ENCODE measurements around the gene CRELD2. TPM values are rescaled to one million over a fixed set of nuclear protein-coding genes. Genes with fewer than 3 reads are reported as not detected.

Gene CRELD2
- total RNA-seq, 2 experiments from 2014 or later: 32.6 to 34.8 TPM

GRCh38 chr22:49928555-49929210 lies 10.2 kb downstream of the CRELD2 start:
- H3K4me3 Mint-ChIP-seq: no peak overlapping the region
- no peaks in the 10 kb centered on the region for H3K27me3 Mint-ChIP-seq
- no peak for DNase-seq
- H3K27ac Mint-ChIP-seq: no peak overlapping the region
- peaks cover 38% of the 10 kb centered on the region for H3K4me1 Mint-ChIP-seq
- no peaks in the 10 kb centered on the region for H3K9me3 Mint-ChIP-seq
- peaks cover 18% of the 10 kb centered on the region for H3K36me3 Mint-ChIP-seq

- Mint-ChIP-seq H3K27ac (no peak overlapping the region), H3K36me3 (peaks cover 15% of the 10 kb centered on the region), H3K9me3 (no peaks in the 10 kb centered on the region), H3K4me1 (peaks cover 38% of the 10 kb centered on the region), H3K27me3 (no peaks in the 10 kb centered on the region), H3K4me3 (no peak overlapping the region)
- peak; percentile 88 for DNase-seq
Measured at GRCh38 chr22:49929211-49929979, 11.0 kb downstream of the CRELD2 start.

- no peak overlapping the region for H3K27ac Mint-ChIP-seq
- H3K4me3 Mint-ChIP-seq: peak overlapping the region; percentile 18
- no peak for DNase-seq
- H3K9me3 Mint-ChIP-seq: no peaks in the 10 kb centered on the region
- H3K4me1 Mint-ChIP-seq: peaks cover 37% of the 10 kb centered on the region
- H3K36me3 Mint-ChIP-seq: peaks cover 14% of the 10 kb centered on the region
- H3K27me3 Mint-ChIP-seq: no peaks in the 10 kb centered on the region
Measured at GRCh38 chr22:49929994-49930575, 11.7 kb downstream of the CRELD2 start.

GRCh38 chr22:49930596-49931412 lies 12.4 kb downstream of the CRELD2 start:
- peak; percentile 57 for DNase-seq
- no peak overlapping the region for H3K27ac Mint-ChIP-seq
- no peak overlapping the region for H3K4me3 Mint-ChIP-seq
- H3K27me3 Mint-ChIP-seq: no peaks in the 10 kb centered on the region
- H3K4me1 Mint-ChIP-seq: peaks cover 31% of the 10 kb centered on the region
- H3K9me3 Mint-ChIP-seq: no peaks in the 10 kb centered on the region
- peaks cover 7% of the 10 kb centered on the region for H3K36me3 Mint-ChIP-seq

GRCh38 chr22:49933236-49934159 lies 15.1 kb downstream of the CRELD2 start:
- no peak for DNase-seq
- Mint-ChIP-seq H3K27ac (peak overlapping the region; percentile 37), H3K27me3 (no peaks in the 10 kb centered on the region), H3K4me1 (peaks cover 28% of the 10 kb centered on the region), H3K4me3 (peak overlapping the region; percentile 29), H3K36me3 (peaks cover 1% of the 10 kb centered on the region), H3K9me3 (no peaks in the 10 kb centered on the region)

GRCh38 chr22:49934160-49934890 lies 15.9 kb downstream of the CRELD2 start:
- Mint-ChIP-seq H3K27ac (peak overlapping the region; percentile 25), H3K4me3 (peak overlapping the region; percentile 70)
- DNase-seq: no peak

GRCh38 chr22:49934891-49935557 lies 16.6 kb downstream of the CRELD2 start:
- H3K4me1 Mint-ChIP-seq: peaks cover 25% of the 10 kb centered on the region
- DNase-seq: peak; percentile 90
- no peaks in the 10 kb centered on the region for H3K27me3 Mint-ChIP-seq
- peak overlapping the region; percentile 70 for H3K4me3 Mint-ChIP-seq
- H3K36me3 Mint-ChIP-seq: peaks cover 1% of the 10 kb centered on the region
- H3K27ac Mint-ChIP-seq: no peak overlapping the region
- H3K9me3 Mint-ChIP-seq: no peaks in the 10 kb centered on the region

More at GRCh38 chr22:49934160-49934890, 15.9 kb downstream of the CRELD2 start:
- H3K9me3 Mint-ChIP-seq: no peaks in the 10 kb centered on the region
- peaks cover 1% of the 10 kb centered on the region for H3K36me3 Mint-ChIP-seq
- H3K27me3 Mint-ChIP-seq: no peaks in the 10 kb centered on the region
- H3K4me1 Mint-ChIP-seq: peaks cover 28% of the 10 kb centered on the region

- Mint-ChIP-seq H3K4me3 (peak overlapping the region; percentile 51), H3K4me1 (peaks cover 24% of the 10 kb centered on the region), H3K9me3 (no peaks in the 10 kb centered on the region), H3K27me3 (no peaks in the 10 kb centered on the region), H3K36me3 (peaks cover 1% of the 10 kb centered on the region), H3K27ac (peak overlapping the region; percentile 58)
- DNase-seq: no peak
Measured at GRCh38 chr22:49935561-49935960, 17.1 kb downstream of the CRELD2 start.

GRCh38 chr22:49936018-49936972 lies 17.9 kb downstream of the CRELD2 start:
- DNase-seq: peak; percentile 99
- peaks cover 4% of the 10 kb centered on the region for H3K36me3 Mint-ChIP-seq
- peak overlapping the region; percentile 85 for H3K27ac Mint-ChIP-seq

GRCh38 chr22:49936973-49937757 lies 18.7 kb downstream of the CRELD2 start:
- peak overlapping the region; percentile 85 for H3K27ac Mint-ChIP-seq
- peaks cover 3% of the 10 kb centered on the region for H3K9me3 Mint-ChIP-seq
- peaks cover 17% of the 10 kb centered on the region for H3K4me1 Mint-ChIP-seq
- peaks cover 4% of the 10 kb centered on the region for H3K36me3 Mint-ChIP-seq
- DNase-seq: no peak
- peak overlapping the region; percentile 63 for H3K4me3 Mint-ChIP-seq
- no peaks in the 10 kb centered on the region for H3K27me3 Mint-ChIP-seq

More at GRCh38 chr22:49936018-49936972, 17.9 kb downstream of the CRELD2 start:
- peaks cover 21% of the 10 kb centered on the region for H3K4me1 Mint-ChIP-seq
- no peaks in the 10 kb centered on the region for H3K27me3 Mint-ChIP-seq
- H3K4me3 Mint-ChIP-seq: peak overlapping the region; percentile 63
- peaks cover 3% of the 10 kb centered on the region for H3K9me3 Mint-ChIP-seq

- no peaks in the 10 kb centered on the region for H3K27me3 Mint-ChIP-seq
- no peak overlapping the region for H3K27ac Mint-ChIP-seq
Measured at GRCh38 chr22:49937758-49938564, 19.5 kb downstream of the CRELD2 start.

More at GRCh38 chr22:49937758-49938564, 19.5 kb downstream of the CRELD2 start:
- DNase-seq: no peak
- Mint-ChIP-seq H3K9me3 (peaks cover 3% of the 10 kb centered on the region), H3K36me3 (peaks cover 4% of the 10 kb centered on the region), H3K4me3 (no peak overlapping the region), H3K4me1 (peaks cover 14% of the 10 kb centered on the region)
